Mesenchymal stem cell (in vitro differentiated cells and primary cell): ENCODE data around the gene SLC35F3.
"Not testable (repeated sequence)": the region's sequence is repeated elsewhere in the genome, so short reads cannot be mapped to it uniquely, and the experiment has no call there.

Experiments
- DNase-seq: peaks from one replicate; pipeline ENCODE4 v3.0.0-alpha.2; 2013
- H2AFZ ChIP-seq: one replicate; pipeline ENCODE4 v1.6.1; 2013; ENCODE audit warnings: low read depth, mild to moderate bottlenecking, control low read depth, inconsistent platforms, low read length, moderate library complexity
- H2AK5ac ChIP-seq: 2 replicates; pipeline ENCODE4 v1.6.1; 2013; ENCODE audit warnings: low read length, moderate library complexity, mild to moderate bottlenecking, inconsistent platforms; ENCODE audit not compliant: severe bottlenecking
- H2BK120ac ChIP-seq: one replicate; pipeline ENCODE4 v1.6.1; 2013; ENCODE audit warnings: low read depth, mild to moderate bottlenecking, inconsistent platforms, low read length, moderate library complexity
- H2BK12ac ChIP-seq, 2 experiments: one replicate each; pipeline ENCODE4 v1.6.1; 2013; ENCODE audit warnings: inconsistent platforms in 2 of 2, low read length in 2 of 2, mild to moderate bottlenecking in 2 of 2, moderate library complexity in 2 of 2, control low read depth in 1 of 2
- H2BK15ac ChIP-seq: one replicate; pipeline ENCODE4 v1.6.1; 2013; ENCODE audit warnings: mild to moderate bottlenecking, low read depth, inconsistent platforms; ENCODE audit not compliant: poor library complexity, severe bottlenecking
- H2BK5ac ChIP-seq: 2 replicates; pipeline ENCODE4 v1.6.1; 2013; ENCODE audit warnings: low read depth, mild to moderate bottlenecking, low read length, control low read depth, inconsistent platforms; ENCODE audit not compliant: poor library complexity, severe bottlenecking
- H3K14ac ChIP-seq, 2 experiments: one replicate each; pipeline ENCODE4 v1.6.1; 2013; ENCODE audit warnings: inconsistent platforms in 2 of 2, low read length in 2 of 2, control low read depth in 1 of 2, mild to moderate bottlenecking in 1 of 2, moderate library complexity in 1 of 2
- H3K18ac ChIP-seq, 2 experiments: one replicate each; pipeline ENCODE4 v1.6.1; 2013; ENCODE audit warnings: inconsistent platforms in 2 of 2, low read length in 2 of 2, control low read depth in 1 of 2, low read depth in 1 of 2, mild to moderate bottlenecking in 1 of 2
- H3K23ac ChIP-seq, 2 experiments: one replicate each; pipeline ENCODE4 v1.6.1; 2013; ENCODE audit warnings: inconsistent platforms in 2 of 2, low read length in 2 of 2, mild to moderate bottlenecking in 2 of 2, moderate library complexity in 2 of 2, control low read depth in 1 of 2
- H3K27ac ChIP-seq: 2 replicates; pipeline ENCODE4 v1.5.1; 2013; ENCODE audit warnings: mild to moderate bottlenecking, moderate library complexity, low read length, control low read depth, inconsistent platforms; ENCODE audit not compliant: poor library complexity, severe bottlenecking
- H3K27me3 ChIP-seq, 2 experiments: 2 replicates each; pipeline versions ENCODE4 v1.6.1 to v1.7.0; 2013; ENCODE audit warnings: low read length in 2 of 2, mild to moderate bottlenecking in 2 of 2, moderate library complexity in 2 of 2, control low read depth in 1 of 2, inconsistent platforms in 1 of 2; ENCODE audit not compliant: control insufficient read depth in 1 of 2, insufficient read depth in 1 of 2
- H3K36me3 ChIP-seq, 2 experiments: 2 replicates each; pipeline versions ENCODE4 v1.6.1 to v1.7.0; 2013; ENCODE audit warnings: low read length in 2 of 2, control low read depth in 1 of 2, inconsistent platforms in 1 of 2, low read depth in 1 of 2, mild to moderate bottlenecking in 1 of 2; ENCODE audit not compliant: insufficient read depth in 2 of 2, control insufficient read depth in 1 of 2
- H3K4ac ChIP-seq, 2 experiments: one replicate each; pipeline ENCODE4 v1.6.1; 2013; ENCODE audit warnings: inconsistent platforms in 2 of 2, low read length in 2 of 2, mild to moderate bottlenecking in 2 of 2, moderate library complexity in 2 of 2, control low read depth in 1 of 2, low read depth in 1 of 2
- H3K4me1 ChIP-seq: 2 replicates; pipeline ENCODE4 v1.6.1; 2013; ENCODE audit warnings: low read depth, low read length, control low read depth; ENCODE audit not compliant: control insufficient read depth, insufficient read depth
- H3K4me2 ChIP-seq: 2 replicates; pipeline ENCODE4 v1.6.1; 2013; ENCODE audit warnings: low read length, mild to moderate bottlenecking, inconsistent platforms; ENCODE audit not compliant: poor library complexity, severe bottlenecking
- H3K4me3 ChIP-seq, 2 experiments: 2 replicates each; pipeline versions ENCODE4 v1.5.1 to v1.7.0; 2013; ENCODE audit warnings: low read length in 2 of 2, mild to moderate bottlenecking in 2 of 2, control low read depth in 1 of 2, low read depth in 1 of 2; ENCODE audit not compliant: insufficient read depth in 1 of 2
- H3K79me1 ChIP-seq: replicated peaks from 2 replicates; pipeline ENCODE4 v1.6.1; 2013; ENCODE audit warnings: mild to moderate bottlenecking, control low read depth, low read length, inconsistent platforms; ENCODE audit not compliant: poor library complexity, severe bottlenecking
- H3K9ac ChIP-seq: 2 replicates; pipeline ENCODE4 v1.7.0; 2013; ENCODE audit warnings: mild to moderate bottlenecking, low read length, moderate library complexity
- H3K9me3 ChIP-seq: 2 replicates; pipeline ENCODE4 v1.7.0; 2013; ENCODE audit warnings: mild to moderate bottlenecking, low read length; ENCODE audit not compliant: control insufficient read depth
- H4K8ac ChIP-seq: one replicate; pipeline ENCODE4 v1.6.1; 2013; ENCODE audit warnings: inconsistent platforms, mild to moderate bottlenecking, low read length, moderate library complexity
- H4K91ac ChIP-seq: one replicate; pipeline ENCODE4 v1.6.1; 2013; ENCODE audit warnings: mild to moderate bottlenecking, low read length, inconsistent platforms
- WGBS: methylation state at CpG from one replicate; pipeline ENCODE4 v1.1.7; 2013; ENCODE audit warnings: mixed read lengths; 5-methylcytosine and 5-hydroxymethylcytosine counted together

Gene SLC35F3

GRCh38 chr1:234243521-234244260 lies 339.2 kb downstream of the SLC35F3 start:
- no peaks in the 10 kb centered on the region for H3K79me1 ChIP-seq
- 56% methylated on average over 3 of the region's 3 CpGs for WGBS
- no peak overlapping the region for H3K4me3 ChIP-seq
- no peak overlapping the region for H2AK5ac ChIP-seq
- H3K4me2 ChIP-seq, result no peak overlapping the region
- no peaks in the 10 kb centered on the region for H3K36me3 ChIP-seq
- H3K9me3 ChIP-seq, result peaks cover 3% of the 10 kb centered on the region
- H3K27me3 ChIP-seq, result no peaks in the 10 kb centered on the region
- no peak overlapping the region for H2BK5ac ChIP-seq
- no peak overlapping the region for H3K18ac ChIP-seq
- no peak overlapping the region for H4K91ac ChIP-seq
- H2AFZ ChIP-seq, result no peak overlapping the region
- H3K14ac ChIP-seq, result no peak overlapping the region
- no peak overlapping the region for H2BK120ac ChIP-seq
- H3K4ac ChIP-seq, result no peak overlapping the region
- no peak overlapping the region for H2BK12ac ChIP-seq
- no peak overlapping the region for H4K8ac ChIP-seq
- no peak for DNase-seq
- H2BK15ac ChIP-seq, result no peak overlapping the region
- no peak overlapping the region for H3K27ac ChIP-seq
- H3K23ac ChIP-seq, result no peak overlapping the region
- H3K9ac ChIP-seq, result no peak overlapping the region
- H3K4me1 ChIP-seq, result no peaks in the 10 kb centered on the region

DNA sequence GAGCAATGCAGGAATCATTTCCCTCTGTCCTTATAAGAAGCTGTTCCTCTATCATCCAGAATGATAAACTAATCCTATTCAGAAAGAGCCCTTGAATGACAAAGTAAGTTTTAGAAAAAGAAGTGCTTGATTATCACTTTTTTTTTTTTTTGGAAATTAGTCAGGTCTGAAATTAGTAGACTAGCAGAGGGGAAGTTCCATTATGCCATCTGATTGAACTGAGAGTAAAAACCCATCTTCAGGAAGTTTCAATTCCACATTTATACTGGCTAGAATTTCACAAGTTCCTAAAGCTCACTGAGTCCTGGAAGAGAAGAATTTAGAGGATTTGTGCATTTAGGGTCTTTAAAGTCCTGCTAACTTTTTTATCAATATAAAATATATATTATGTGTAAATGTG lies 340.0 kb downstream of the SLC35F3 start:
- H3K27me3 ChIP-seq, result no peaks in the 10 kb centered on the region
- no peak overlapping the region for H2BK15ac ChIP-seq
- H3K4ac ChIP-seq, result no peak overlapping the region
- no peak overlapping the region for H2BK5ac ChIP-seq
- H3K14ac ChIP-seq, result no peak overlapping the region
- no peak overlapping the region for H3K18ac ChIP-seq
- H2AK5ac ChIP-seq, result no peak overlapping the region
- H3K36me3 ChIP-seq, result no peaks in the 10 kb centered on the region
- H2BK120ac ChIP-seq, result no peak overlapping the region
- DNase-seq, result no peak
- H3K4me2 ChIP-seq, result no peak overlapping the region
- H3K79me1 ChIP-seq, result no peaks in the 10 kb centered on the region
- no peak overlapping the region for H2AFZ ChIP-seq
- no peak overlapping the region for H2BK12ac ChIP-seq
- H3K23ac ChIP-seq, result no peak overlapping the region
- no peak overlapping the region for H3K27ac ChIP-seq
- H3K9me3 ChIP-seq, result peaks cover 11% of the 10 kb centered on the region
- H3K4me1 ChIP-seq, result no peaks in the 10 kb centered on the region
- H4K91ac ChIP-seq, result no peak overlapping the region
- H4K8ac ChIP-seq, result no peak overlapping the region
- H3K4me3 ChIP-seq, result no peak overlapping the region
- H3K9ac ChIP-seq, result no peak overlapping the region

GRCh38 chr1:234246638-234247116 lies 342.2 kb downstream of the SLC35F3 start:
- H3K14ac ChIP-seq, result no peak overlapping the region
- H2BK5ac ChIP-seq, result no peak overlapping the region
- no peak overlapping the region for H2BK120ac ChIP-seq
- no peak overlapping the region for H3K4me2 ChIP-seq
- no peak overlapping the region for H3K4me3 ChIP-seq
- H2AFZ ChIP-seq, result no peak overlapping the region
- no peak overlapping the region for H3K27ac ChIP-seq
- H4K8ac ChIP-seq, result no peak overlapping the region
- no peaks in the 10 kb centered on the region for H3K4me1 ChIP-seq
- H4K91ac ChIP-seq, result no peak overlapping the region
- WGBS, result 79% methylated on average over 5 of the region's 5 CpGs
- no peak overlapping the region for H2BK15ac ChIP-seq
- H3K9me3 ChIP-seq, result peaks cover 11% of the 10 kb centered on the region
- H3K79me1 ChIP-seq, result no peaks in the 10 kb centered on the region
- no peaks in the 10 kb centered on the region for H3K36me3 ChIP-seq
- no peak overlapping the region for H3K4ac ChIP-seq
- H3K23ac ChIP-seq, result no peak overlapping the region
- no peak overlapping the region for H3K9ac ChIP-seq
- H3K27me3 ChIP-seq, result no peaks in the 10 kb centered on the region
- no peak for DNase-seq
- no peak overlapping the region for H2BK12ac ChIP-seq
- no peak overlapping the region for H3K18ac ChIP-seq
- no peak overlapping the region for H2AK5ac ChIP-seq

- not testable (repeated sequence) for H3K4ac ChIP-seq, H2BK15ac ChIP-seq, H3K27me3 ChIP-seq, H2BK5ac ChIP-seq, H3K36me3 ChIP-seq, H2BK12ac ChIP-seq, H4K91ac ChIP-seq, H3K79me1 ChIP-seq, H3K23ac ChIP-seq, H2BK120ac ChIP-seq, H3K9ac ChIP-seq, H3K18ac ChIP-seq, H3K4me3 ChIP-seq, H3K14ac ChIP-seq, H2AK5ac ChIP-seq, H3K4me2 ChIP-seq, H4K8ac ChIP-seq, H2AFZ ChIP-seq, H3K4me1 ChIP-seq, DNase-seq, H3K27ac ChIP-seq
- 73% methylated on average over 4 of the region's 4 CpGs for WGBS
- peaks cover 11% of the 10 kb centered on the region for H3K9me3 ChIP-seq
These were observed 343.3 kb downstream of the SLC35F3 start for GRCh38 chr1:234247746-234248145.
